OCI-LY3 (cell line): Measurements from ENCODE around the gene ANO10.

Experiments
- EZH2phosphoT487 ChIP-seq: fragments of 200-600 bp; shearing (Covaris generic); IDR thresholded peaks from 2 replicates; pipeline ENCODE4 v1.6.1; 2018; ENCODE audit warnings: antibody characterized with exemption, mixed run types, low read depth
- TF ChIP-seq, protein P1 (sequence below): fragments of 200-600, 300-600 bp; sonication (generic); IDR thresholded peaks from 2 replicates; pipeline ENCODE4 v1.5.1; 2014; ENCODE audit warnings: antibody characterized with exemption, low read length, low read depth

DNA sequence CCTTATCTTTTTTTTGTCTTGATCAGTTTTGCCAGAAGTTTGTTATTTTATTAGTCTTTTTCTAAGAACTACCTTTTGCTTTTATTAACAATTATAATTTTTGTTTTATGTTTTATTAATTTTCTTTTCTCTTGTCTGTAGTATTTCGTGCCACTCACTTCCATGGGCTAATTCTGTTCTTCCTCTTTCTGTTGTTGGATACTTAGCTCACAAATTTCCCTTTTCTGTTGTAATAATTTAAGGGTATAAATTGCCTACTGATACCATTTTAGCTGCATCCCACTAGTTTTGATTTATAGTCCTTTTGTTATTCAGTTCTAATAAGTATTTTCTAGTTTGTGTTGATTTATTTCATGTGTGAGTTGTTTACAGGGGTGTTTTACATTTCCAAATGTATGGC, 286.8 kb downstream of the ANO10 start:
- TF ChIP-seq, protein P1, sequence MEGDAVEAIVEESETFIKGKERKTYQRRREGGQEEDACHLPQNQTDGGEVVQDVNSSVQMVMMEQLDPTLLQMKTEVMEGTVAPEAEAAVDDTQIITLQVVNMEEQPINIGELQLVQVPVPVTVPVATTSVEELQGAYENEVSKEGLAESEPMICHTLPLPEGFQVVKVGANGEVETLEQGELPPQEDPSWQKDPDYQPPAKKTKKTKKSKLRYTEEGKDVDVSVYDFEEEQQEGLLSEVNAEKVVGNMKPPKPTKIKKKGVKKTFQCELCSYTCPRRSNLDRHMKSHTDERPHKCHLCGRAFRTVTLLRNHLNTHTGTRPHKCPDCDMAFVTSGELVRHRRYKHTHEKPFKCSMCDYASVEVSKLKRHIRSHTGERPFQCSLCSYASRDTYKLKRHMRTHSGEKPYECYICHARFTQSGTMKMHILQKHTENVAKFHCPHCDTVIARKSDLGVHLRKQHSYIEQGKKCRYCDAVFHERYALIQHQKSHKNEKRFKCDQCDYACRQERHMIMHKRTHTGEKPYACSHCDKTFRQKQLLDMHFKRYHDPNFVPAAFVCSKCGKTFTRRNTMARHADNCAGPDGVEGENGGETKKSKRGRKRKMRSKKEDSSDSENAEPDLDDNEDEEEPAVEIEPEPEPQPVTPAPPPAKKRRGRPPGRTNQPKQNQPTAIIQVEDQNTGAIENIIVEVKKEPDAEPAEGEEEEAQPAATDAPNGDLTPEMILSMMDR: no peak
- no peak for TF ChIP-seq EZH2phosphoT487
